ENCODE data around the gene CCSER1. TPM values are rescaled to one million over a fixed set of nuclear protein-coding genes. Genes with fewer than 3 reads are reported as not detected.

Gene CCSER1
- total and polyA plus RNA-seq, 4 donors, result 0.18 to 2.3 (median 1.2) TPM

DNA sequence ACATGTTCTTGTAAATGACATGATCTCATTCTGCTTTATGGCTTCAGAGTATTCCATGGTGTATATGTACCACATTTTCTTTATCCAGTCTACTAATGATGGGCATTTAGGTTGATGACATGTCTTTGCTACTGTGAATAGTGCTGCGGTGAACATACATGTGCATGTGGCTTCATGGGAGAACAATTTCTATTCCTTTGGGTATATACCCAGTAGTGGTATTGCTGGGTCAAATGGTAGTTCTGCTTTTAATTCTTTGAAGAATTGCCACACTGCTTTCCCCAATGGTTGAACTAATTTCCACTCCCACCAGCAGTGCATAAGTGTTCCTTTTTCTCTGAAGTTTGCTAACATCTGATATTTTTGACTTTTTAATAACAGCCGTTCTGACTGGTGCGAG, 1080.3 kb downstream of the CCSER1 start:
- 90% methylated on average over 3 of the region's 3 CpGs for WGBS
- Histone ChIP-seq H3K4me3 (ENCODE audit: low read depth in 1 of 3, low read length in 3 of 3) (no peak overlapping the region), H3K9ac (ENCODE audit: low read depth in 1 of 2, low read length in 2 of 2) (no peak overlapping the region), H3K36me3 (ENCODE audit: control insufficient read depth in 4 of 4, insufficient read depth in 3 of 4, low read depth in 1 of 4, low read length in 3 of 4) (no peaks in the 10 kb centered on the region), H3K9me3 (ENCODE audit: control insufficient read depth in 4 of 4, low read length in 3 of 4) (no peaks in the 10 kb centered on the region), H3K27ac (ENCODE audit: low read depth in 1 of 2, low read length in 2 of 2) (no peak overlapping the region), H3K4me1 (ENCODE audit: control insufficient read depth in 4 of 4, insufficient read depth in 4 of 4, low read length in 3 of 4) (no peaks in the 10 kb centered on the region), H3K27me3 (ENCODE audit: control insufficient read depth in 4 of 4, insufficient read depth in 4 of 4, low read length in 3 of 4) (no peaks in the 10 kb centered on the region)
- no peak for TF ChIP-seq FOXA2 (IDR thresholded peaks at IDR 0.05)
- no peak for TF ChIP-seq EGR1 (IDR thresholded peaks at IDR 0.05; ENCODE audit: low read depth in 2 of 2)
- TF ChIP-seq HNF4A (conservative IDR thresholded peaks at IDR 0.05), result no peak
- no peak for TF ChIP-seq SP1 (IDR thresholded peaks at IDR 0.05)
- TF ChIP-seq RAD21 (IDR thresholded peaks at IDR 0.05), result no peak
- no peak for TF ChIP-seq JUND (IDR thresholded peaks at IDR 0.05)
- TF ChIP-seq YY1 (IDR thresholded peaks at IDR 0.05), result no peak
- TF ChIP-seq GABPA (IDR thresholded peaks at IDR 0.05 in 1 of 2, conservative IDR thresholded peaks at IDR 0.05 in 1 of 2), result no peak
- TF ChIP-seq, protein P1, sequence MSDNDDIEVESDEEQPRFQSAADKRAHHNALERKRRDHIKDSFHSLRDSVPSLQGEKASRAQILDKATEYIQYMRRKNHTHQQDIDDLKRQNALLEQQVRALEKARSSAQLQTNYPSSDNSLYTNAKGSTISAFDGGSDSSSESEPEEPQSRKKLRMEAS (IDR thresholded peaks at IDR 0.05), result no peak
- TF ChIP-seq, protein P2, sequence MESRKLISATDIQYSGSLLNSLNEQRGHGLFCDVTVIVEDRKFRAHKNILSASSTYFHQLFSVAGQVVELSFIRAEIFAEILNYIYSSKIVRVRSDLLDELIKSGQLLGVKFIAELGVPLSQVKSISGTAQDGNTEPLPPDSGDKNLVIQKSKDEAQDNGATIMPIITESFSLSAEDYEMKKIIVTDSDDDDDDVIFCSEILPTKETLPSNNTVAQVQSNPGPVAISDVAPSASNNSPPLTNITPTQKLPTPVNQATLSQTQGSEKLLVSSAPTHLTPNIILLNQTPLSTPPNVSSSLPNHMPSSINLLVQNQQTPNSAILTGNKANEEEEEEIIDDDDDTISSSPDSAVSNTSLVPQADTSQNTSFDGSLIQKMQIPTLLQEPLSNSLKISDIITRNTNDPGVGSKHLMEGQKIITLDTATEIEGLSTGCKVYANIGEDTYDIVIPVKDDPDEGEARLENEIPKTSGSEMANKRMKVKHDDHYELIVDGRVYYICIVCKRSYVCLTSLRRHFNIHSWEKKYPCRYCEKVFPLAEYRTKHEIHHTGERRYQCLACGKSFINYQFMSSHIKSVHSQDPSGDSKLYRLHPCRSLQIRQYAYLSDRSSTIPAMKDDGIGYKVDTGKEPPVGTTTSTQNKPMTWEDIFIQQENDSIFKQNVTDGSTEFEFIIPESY (IDR thresholded peaks at IDR 0.05), result no peak
- no peak for TF ChIP-seq NR2F2 (IDR thresholded peaks at IDR 0.05)
- TF ChIP-seq HNF4G (IDR thresholded peaks at IDR 0.05), result no peak
- no peak for TF ChIP-seq RXRA (IDR thresholded peaks at IDR 0.05)
- TF ChIP-seq, protein P3, sequence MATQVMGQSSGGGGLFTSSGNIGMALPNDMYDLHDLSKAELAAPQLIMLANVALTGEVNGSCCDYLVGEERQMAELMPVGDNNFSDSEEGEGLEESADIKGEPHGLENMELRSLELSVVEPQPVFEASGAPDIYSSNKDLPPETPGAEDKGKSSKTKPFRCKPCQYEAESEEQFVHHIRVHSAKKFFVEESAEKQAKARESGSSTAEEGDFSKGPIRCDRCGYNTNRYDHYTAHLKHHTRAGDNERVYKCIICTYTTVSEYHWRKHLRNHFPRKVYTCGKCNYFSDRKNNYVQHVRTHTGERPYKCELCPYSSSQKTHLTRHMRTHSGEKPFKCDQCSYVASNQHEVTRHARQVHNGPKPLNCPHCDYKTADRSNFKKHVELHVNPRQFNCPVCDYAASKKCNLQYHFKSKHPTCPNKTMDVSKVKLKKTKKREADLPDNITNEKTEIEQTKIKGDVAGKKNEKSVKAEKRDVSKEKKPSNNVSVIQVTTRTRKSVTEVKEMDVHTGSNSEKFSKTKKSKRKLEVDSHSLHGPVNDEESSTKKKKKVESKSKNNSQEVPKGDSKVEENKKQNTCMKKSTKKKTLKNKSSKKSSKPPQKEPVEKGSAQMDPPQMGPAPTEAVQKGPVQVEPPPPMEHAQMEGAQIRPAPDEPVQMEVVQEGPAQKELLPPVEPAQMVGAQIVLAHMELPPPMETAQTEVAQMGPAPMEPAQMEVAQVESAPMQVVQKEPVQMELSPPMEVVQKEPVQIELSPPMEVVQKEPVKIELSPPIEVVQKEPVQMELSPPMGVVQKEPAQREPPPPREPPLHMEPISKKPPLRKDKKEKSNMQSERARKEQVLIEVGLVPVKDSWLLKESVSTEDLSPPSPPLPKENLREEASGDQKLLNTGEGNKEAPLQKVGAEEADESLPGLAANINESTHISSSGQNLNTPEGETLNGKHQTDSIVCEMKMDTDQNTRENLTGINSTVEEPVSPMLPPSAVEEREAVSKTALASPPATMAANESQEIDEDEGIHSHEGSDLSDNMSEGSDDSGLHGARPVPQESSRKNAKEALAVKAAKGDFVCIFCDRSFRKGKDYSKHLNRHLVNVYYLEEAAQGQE (IDR thresholded peaks at IDR 0.05), result no peak
- TF ChIP-seq, protein P4, sequence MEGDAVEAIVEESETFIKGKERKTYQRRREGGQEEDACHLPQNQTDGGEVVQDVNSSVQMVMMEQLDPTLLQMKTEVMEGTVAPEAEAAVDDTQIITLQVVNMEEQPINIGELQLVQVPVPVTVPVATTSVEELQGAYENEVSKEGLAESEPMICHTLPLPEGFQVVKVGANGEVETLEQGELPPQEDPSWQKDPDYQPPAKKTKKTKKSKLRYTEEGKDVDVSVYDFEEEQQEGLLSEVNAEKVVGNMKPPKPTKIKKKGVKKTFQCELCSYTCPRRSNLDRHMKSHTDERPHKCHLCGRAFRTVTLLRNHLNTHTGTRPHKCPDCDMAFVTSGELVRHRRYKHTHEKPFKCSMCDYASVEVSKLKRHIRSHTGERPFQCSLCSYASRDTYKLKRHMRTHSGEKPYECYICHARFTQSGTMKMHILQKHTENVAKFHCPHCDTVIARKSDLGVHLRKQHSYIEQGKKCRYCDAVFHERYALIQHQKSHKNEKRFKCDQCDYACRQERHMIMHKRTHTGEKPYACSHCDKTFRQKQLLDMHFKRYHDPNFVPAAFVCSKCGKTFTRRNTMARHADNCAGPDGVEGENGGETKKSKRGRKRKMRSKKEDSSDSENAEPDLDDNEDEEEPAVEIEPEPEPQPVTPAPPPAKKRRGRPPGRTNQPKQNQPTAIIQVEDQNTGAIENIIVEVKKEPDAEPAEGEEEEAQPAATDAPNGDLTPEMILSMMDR (IDR thresholded peaks at IDR 0.05; ENCODE audit: low read depth, low read length, missing input control), result no peak
- no peak for TF ChIP-seq TAF1 (conservative IDR thresholded peaks at IDR 0.05)
- no peak for TF ChIP-seq FOXA1 (IDR thresholded peaks at IDR 0.05)
- TF ChIP-seq, protein P5, sequence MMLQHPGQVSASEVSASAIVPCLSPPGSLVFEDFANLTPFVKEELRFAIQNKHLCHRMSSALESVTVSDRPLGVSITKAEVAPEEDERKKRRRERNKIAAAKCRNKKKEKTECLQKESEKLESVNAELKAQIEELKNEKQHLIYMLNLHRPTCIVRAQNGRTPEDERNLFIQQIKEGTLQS (IDR thresholded peaks at IDR 0.05), result no peak
- DNase-seq (ENCODE audit: low spot score), result no peak

All from liver (tissue), 9 donors.